NCI-H2029 (cell line): ENCODE results near the gene BTBD8.

Experiments used
- DNase-seq: peaks from one replicate; lab custom pipeline; 2025; lab: John Stamatoyannopoulos, UW

Gene BTBD8

GRCh38 chr1:92094090-92094489 is 13.9 kb downstream of the BTBD8 start:
- no peak for DNase-seq

- no peak for DNase-seq
These were observed 14.4 kb downstream of the BTBD8 start for GRCh38 chr1:92094595-92094994.

- no peak for DNase-seq
These were observed 15.7 kb downstream of the BTBD8 start for GRCh38 chr1:92095874-92096273.

GRCh38 chr1:92096317-92096716 is 16.2 kb downstream of the BTBD8 start:
- no peak for DNase-seq

GRCh38 chr1:92105546-92106081 is 25.5 kb downstream of the BTBD8 start:
- no peak for DNase-seq

- DNase-seq = no peak
These were observed 28.5 kb downstream of the BTBD8 start for GRCh38 chr1:92108631-92109030.

- no peak for DNase-seq
These were observed 37.4 kb downstream of the BTBD8 start for GRCh38 chr1:92117526-92117925.

- DNase-seq = no peak
These were observed 38.7 kb downstream of the BTBD8 start for GRCh38 chr1:92118826-92119225.

- no peak for DNase-seq
These were observed 43.7 kb downstream of the BTBD8 start for GRCh38 chr1:92123868-92124267.

GRCh38 chr1:92125204-92125603 is 45.1 kb downstream of the BTBD8 start:
- DNase-seq = no peak

- DNase-seq = no peak
These were observed 45.9 kb downstream of the BTBD8 start for GRCh38 chr1:92126088-92126487.

GRCh38 chr1:92134331-92134730 is 54.2 kb downstream of the BTBD8 start:
- no peak for DNase-seq

GRCh38 chr1:92136341-92136740 is 56.2 kb downstream of the BTBD8 start:
- DNase-seq = no peak

- no peak for DNase-seq
These were observed 74.8 kb downstream of the BTBD8 start for GRCh38 chr1:92154934-92155333.

GRCh38 chr1:92159593-92159992 is 79.4 kb downstream of the BTBD8 start:
- DNase-seq = no peak

GRCh38 chr1:92165389-92165788 is 85.2 kb downstream of the BTBD8 start:
- DNase-seq = no peak

GRCh38 chr1:92167151-92167550 is 87.0 kb downstream of the BTBD8 start:
- DNase-seq = no peak

GRCh38 chr1:92168657-92169056 is 88.5 kb downstream of the BTBD8 start:
- DNase-seq = no peak

- DNase-seq = no peak
These were observed 89.3 kb downstream of the BTBD8 start for GRCh38 chr1:92169214-92170005.

- DNase-seq = no peak
These were observed 104.5 kb downstream of the BTBD8 start for GRCh38 chr1:92184632-92185031.

GRCh38 chr1:92186081-92186480 is 105.9 kb downstream of the BTBD8 start:
- no peak for DNase-seq

- no peak for DNase-seq
These were observed 108.5 kb downstream of the BTBD8 start for GRCh38 chr1:92188436-92189255.

- no peak for DNase-seq
These were observed 111.6 kb downstream of the BTBD8 start for GRCh38 chr1:92191726-92192125.
